ENCODE results near the gene CTXN1. TPM values are rescaled to one million over a fixed set of nuclear protein-coding genes. Genes with fewer than 3 reads are reported as not detected.
"Not testable (repeated sequence)": the region's sequence is repeated elsewhere in the genome, so short reads cannot be mapped to it uniquely, and the experiment has no call there.

CTXN1 gene
- total RNA-seq: not detected

DNA sequence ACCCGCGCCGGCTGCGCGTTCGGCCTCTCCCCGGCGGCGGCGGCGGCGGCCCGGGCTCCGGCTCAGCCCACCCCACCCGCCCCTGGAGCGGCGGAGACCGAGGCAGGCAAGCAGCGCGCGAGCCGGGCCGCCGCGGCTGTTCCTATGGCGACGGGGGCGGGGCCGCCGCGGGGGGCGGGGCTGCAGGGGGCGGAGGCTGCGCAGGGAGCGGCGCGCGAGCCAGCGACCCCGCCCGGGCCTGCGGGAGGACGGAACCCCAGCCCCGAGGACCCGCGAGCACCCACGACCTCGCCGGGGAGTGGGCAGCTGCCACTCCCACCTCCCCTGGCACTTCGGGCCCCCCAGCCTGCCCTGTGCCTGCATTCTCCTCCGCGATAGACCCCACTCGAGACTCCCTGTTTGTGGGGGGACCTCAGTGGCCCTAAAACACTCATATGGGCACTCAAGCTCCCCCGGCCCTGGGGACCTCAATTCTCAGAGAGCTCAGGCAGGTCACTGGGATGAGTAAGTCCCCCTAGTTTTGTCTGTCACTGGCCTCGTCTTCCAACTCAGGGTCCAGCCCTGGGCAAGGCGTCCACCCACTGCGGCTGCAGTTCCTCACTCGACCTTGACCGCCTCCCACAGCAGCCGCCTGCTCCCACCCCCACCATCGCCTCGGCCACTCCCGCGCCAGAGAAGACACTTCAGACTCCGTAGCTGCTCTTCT, at the start of gene CTXN1:
TSS of gene CTXN1 (minus strand) at position 115 of the 706 bp plus-strand sequence. CDS start 597 bp downstream, outside the sequence.
- DNase-seq: peak; percentile 67

DNA sequence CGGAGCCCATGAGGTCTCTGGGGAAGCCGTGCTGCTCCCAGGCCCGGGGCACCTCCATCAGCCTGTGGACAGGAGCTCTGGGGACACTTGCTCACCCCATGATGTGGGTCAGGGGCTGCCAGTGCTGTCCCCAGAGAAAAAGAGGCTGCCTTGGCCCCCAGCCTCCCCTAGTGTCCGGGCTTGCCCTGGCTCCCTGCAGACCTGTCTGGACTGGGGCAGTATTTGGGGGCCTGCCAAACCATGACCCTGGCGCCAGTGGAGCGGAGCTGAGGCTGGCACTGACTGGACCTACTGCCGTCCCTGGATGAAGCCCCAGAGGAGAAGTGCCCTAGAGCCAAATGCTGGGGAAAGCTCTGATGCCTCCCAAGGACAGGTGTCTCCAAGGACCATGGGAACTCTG, 49.1 kb upstream of the CTXN1 start:
- DNase-seq: no peak

DNA sequence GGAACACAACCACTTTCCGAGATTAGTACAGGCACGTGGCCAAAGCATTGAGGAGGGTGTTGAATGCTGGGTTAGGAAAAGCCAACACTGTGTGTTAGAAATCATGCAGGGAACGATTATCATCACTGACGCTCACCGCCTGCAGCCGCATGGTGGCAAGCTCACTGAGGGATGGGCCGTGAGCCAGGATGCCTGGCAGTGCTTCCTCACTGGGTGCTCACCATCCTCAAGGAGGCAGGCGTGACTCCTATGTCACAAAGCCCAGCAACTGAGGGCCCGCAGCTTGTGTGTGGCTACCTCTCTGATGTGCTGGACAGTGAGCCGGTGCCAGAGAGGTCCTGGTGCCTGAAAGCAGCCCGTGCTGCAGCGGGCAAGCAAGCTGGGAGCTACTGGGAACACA, 47.9 kb upstream of the CTXN1 start:
- no peak for DNase-seq

DNA sequence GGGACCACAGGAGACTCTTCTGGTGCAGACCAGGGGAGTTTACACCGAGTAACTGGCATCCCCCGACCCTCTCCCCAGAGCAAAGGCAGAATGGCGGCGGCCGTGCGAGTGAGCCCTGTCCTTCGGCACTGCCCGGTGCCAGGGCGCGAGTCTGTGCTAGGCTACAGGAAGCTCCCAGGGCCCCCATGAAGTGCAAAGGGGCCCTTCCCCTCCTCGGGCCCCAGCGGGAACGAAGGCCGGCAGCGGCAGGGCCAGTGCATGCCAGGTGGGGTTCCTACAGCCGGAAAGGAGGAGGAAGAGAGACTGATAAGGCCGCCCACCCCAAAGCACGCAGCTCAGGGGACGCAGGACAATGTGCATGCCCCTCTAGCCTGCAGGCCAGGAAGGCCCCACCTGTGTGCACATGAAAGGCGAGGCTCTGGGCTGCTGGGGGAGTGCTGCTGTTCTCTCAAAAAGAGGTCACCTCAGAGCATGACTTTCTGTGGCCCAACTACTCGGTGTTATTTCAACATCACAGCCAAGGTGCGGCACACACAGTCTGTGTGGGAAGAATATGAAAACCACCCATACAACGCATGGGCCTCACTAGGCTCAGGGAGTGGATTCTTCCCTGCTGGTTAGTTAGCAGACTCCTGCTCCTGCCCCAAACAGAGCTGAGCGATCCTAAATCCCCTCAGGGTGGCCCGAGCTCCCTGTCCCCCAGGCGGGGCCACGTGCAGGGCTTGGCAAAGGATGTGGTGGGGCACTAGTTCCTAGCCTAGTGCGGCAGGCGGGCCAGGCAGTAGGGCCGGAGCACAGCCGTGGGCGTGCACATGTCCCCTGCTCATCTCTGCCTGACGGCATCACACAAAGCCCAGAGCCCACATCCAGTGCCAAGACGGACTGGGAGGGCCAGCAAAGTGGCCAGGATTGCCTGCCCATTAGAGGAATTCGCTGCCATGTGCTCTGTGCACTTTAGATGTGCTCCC, 45.9 kb upstream of the CTXN1 start:
- no peak for DNase-seq

DNA sequence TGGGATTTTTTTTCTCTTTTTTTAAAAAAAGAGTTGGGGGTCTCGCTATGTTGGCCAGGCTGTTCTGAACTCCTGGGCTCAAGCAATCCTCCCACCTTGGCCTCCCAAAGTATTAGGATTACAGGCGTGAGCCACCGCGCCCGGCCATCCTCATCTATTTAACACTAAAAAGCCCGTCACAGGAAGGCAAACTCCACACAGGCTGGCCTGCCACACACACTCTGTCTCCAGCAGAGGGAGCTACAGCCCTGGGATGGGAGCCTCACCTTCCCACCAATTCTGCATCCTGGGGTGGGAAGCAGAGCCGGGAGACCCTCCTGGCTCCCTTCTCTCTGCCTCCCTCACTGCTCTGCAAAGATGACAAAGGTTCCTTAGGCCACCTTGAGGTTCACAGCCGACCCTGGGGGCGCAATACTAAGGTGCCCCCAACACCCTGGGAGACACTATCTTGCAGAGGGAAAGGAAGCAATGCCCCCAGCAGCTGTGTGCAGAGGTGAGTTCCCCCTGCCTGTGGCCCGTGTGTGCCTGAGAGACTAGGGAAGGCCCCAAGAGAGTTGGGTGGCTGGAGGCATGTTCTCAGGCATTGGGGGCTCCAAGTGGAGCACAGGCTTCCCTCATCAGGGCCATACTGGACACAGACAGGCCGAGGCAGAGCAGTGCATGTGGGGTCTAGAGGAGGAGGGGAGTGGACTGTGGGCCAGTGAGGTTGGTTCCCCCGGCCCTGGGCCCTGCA, 44.9 kb upstream of the CTXN1 start:
- no peak for DNase-seq

DNA sequence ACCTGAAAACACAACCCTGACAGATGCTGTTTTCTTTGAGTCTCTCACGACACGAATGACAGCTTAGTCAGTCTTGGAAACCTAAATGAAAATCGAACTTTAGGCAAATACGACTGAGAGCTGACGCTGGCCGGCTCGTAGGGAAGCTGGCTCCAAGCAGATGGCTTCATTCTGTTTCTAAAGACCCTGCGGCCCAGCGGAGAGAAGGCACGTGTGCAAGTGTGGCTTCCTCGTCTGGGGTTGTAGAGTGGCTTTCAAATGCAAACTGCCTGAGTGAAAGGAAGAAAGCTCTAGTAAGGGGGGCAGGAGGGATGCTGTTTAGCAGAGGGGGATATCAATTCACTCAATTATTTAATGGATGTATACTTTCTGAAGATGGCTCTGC, 43.6 kb upstream of the CTXN1 start:
- DNase-seq: no peak

DNA sequence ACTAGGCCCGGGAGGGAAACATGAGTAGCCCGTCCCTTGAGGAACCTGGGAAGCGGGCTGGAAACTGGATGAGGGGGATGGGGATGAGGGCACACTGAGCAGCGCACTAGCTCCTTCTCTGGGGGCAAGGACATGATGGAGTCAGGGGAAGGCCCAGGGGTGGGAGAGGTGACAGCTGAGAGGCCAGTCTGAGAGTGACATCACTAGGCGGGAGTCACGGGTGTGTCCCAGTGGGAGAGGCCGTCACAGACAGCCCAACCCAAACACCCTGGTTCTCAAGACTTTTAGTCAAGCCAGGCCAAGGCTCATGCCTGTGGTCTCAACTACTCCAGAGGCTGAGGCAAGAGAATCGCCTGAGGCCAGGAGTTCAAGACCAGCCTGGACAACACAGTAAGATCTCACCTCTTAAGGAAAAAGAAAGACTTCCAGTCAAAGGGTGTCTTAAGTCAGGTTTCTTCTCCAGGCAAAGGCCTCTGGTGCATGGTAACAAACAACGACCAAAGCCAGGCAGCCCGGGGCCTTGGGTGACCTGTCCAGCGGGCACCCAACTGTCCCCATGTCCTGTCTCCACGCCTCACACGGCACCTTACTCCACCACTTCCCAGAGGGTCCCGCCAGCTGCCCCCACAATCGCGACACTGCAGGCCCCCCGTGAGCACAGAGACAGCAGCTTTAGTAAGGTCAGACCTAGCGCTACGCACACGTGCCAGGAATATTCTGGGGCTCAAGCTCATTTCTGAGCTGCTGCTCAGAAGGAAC, 43.0 kb upstream of the CTXN1 start:
- DNase-seq: no peak

DNA sequence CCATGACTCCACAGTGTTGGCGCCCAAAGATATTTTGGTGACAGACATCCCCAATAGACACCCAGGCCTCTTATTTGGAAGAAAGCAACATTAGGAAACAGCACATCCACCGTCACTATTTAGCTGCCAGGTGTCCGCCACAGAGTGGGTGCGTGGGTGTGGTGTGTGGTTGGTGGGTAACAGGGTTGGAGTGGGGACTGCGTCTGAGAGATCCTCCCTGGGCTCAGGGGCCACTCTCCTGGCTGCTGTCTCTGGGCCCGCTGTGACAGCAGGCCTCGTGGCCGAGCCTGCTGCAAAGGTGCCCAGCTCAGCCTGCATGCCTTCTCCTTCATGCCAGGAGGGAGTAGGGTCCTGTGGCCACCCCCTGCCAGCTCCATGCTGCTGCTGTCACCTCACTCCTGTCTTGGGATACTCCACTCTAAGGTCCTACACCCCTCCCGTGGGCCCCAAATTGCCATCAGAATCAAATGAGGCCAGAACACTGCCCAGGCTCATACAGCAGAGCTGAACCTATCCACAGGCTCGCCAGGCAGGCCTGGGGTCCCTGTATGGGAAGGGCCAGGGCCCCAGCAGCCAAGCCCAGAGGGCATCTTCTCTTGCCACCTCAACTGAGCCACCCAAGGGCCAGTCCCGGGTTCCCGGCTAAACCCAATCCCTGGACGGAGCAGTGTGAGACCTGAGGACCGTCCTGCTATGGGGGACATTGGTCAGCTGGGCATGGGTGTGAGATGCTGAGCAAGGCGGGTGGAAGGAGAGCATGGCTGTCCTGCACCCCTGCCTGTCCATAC, 42.3 kb upstream of the CTXN1 start:
- no peak for DNase-seq

DNA sequence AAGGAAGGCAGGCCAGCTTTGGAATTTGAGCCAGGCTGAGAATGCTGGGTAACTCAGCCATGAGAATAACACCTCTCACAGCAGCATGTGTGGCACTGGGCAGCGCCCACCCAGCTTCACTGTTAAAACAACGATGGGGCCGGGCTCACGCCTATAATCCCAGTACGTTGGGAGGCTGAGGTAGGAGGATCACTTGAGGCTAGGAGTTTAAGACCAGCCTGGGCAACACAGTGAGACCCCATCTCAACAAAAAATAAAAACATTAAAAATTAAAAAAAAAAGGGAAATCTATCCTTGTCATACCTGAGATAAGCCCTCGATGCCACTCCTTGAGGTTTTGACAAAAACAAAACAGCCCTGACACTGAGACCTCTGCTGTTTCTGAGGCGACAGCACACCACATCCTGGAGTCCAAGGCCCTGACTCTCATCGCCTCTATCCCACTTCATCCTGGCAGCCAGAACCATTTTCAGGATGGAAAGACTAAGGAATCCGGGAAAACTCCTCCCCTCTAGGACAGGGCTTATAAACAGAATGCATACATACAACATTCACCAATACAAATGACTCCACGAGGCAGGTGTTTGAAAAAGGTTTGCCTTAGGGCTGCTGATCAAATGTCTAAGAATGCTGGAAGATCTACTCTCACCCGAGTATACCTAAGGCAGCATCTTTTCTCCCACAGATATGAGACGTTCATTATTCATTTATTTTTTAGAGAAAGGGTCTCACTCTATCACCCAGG, 40.2 kb upstream of the CTXN1 start:
- no peak for DNase-seq

DNA sequence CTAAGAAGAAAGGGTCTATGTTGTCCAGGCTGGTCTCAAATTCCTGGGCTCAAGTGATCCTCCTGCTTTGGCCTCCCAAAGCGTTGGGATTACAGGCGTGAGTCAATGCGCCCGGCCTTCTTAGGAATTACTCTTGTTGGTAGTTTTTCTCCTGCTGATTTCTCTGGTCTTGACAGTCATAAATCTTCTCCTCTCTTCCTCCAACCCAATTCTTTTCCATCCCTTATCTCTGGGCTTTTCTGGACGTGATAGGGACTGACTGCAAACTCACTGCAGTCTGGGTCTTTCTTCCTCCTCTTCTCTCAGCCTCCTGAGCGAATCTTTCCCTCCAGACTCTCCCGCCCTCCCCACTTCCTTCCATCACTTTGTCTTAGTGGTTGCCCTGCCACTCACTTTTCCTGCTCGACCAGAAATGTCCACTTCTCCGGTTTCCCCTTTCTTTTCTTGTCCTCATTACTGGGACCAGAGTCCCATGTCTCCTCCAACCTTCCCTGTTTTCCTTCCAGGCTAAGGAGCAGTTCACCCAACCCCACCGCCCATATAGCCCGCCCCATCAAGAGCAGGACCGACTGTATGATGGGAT, 39.4 kb upstream of the CTXN1 start:
- no peak for DNase-seq

DNA sequence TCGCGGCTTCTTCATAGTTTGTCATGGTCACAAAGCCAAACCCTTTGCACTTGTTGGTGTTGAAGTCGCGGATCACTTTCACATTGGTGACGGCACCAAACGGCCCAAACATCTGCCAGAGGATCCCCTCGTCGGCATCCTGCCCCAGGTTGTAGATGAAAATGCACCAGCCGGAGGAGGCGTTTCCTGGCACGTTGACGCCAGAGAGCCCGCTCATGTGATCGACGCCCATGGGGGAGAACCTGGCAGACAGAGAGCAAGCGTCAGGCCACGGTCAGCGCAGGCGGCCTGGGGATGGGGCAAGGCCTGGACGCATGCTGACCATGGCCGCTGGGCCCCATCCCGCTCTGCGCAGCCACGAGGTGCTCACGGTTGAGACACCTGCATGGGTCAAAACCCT, 37.6 kb upstream of the CTXN1 start:
- no peak for DNase-seq

DNA sequence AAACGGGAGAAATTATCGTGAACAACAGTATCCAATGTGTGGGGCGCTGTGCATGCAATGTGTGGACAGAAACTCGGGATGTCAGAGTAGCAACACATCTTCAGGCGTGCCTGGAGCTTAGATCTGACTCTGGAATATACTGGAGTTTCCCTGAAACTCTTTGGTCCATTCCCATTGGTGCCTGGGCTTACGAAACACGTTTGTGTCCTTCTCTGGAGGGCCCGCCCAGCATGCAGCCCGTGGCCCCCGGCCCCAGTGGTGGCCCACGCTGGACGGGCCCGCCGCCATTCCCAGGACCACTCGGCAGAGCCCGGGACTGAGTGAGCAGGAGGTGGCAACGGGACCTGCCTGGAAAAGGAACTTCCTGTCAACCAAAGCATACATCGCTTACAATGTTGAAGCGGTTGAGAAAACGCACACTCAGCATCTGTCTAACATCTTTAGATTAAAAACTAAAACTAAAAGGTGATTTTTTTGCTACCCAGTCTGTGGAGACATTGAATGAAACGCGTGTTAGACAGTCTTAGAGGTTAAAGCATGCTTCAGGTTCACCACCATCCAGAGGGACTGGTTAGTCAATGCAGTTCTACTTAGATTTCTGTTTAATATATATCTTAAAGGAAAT, 36.8 kb upstream of the CTXN1 start:
- no peak for DNase-seq

DNA sequence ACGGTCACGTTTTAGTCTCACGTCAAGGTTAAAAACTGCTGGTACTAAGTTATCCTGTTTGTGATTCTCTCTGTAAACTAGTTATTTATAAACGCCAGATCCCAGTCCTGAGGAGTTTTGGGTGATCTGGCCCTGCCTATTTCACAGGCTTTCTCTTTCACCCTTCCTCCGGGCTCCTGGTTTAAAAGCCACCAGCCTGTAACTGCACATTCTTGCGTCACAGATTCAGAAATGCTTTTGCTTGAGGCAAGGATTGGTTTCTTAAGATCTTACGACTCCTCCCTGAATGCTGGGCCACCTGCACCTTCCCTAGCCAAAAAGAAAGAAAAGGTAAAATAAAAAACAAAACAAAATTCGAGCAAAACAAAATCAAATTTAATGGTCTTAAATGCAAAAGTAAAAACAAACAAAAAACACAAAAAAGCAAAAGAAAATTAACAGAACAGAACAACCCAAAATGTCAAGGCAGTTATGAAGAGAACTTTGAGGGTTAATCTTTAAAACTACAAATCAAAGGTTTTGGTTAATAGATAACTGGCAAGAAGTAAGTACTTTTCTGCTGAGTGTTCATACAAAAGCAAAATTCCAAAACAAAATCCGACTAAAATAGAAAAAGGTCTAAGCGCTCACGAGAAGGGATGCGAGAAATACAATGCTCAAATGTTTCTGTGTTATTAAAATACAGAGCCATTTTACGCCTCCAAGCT, 36.1 kb upstream of the CTXN1 start:
- no peak for DNase-seq

DNA sequence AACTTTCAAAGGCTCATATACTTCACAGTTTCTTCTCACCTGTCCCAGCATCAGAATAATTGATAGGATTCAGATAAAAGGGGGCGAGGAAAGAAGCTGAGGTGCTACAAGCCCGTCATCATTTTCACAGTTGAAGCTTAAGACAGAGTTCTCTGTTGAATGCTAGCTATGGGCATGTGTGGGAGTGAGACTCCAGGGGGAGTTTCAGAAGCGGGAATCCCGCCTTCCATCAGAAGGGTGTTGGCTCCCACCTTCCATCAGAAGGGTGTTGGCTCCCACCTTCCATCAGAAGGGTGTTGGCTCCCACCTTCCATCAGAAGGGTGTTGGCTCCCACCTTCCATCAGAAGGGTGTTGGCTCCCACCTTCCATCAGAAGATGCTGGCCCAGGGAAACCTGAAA, 35.1 kb upstream of the CTXN1 start:
- not testable (repeated sequence) for DNase-seq

DNA sequence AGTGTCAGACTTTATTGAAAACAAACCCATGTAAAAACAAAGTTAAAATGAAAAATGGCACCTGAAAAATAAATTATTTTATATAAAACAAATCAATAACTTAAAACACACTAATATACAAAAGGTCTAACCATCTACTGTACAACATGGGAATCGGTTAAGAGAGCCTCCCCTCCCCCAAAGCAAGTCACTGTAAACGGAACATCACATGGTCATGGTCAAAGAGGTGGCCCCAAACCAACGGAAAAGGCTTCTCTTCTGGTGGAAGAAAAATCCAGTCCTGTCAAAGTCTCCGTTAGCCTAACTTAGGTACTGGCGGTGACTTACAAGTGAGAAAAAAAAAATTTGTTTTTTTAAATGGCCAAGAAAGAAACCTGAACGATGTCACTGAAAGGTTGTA, 33.3 kb upstream of the CTXN1 start:
- no peak for DNase-seq

DNA sequence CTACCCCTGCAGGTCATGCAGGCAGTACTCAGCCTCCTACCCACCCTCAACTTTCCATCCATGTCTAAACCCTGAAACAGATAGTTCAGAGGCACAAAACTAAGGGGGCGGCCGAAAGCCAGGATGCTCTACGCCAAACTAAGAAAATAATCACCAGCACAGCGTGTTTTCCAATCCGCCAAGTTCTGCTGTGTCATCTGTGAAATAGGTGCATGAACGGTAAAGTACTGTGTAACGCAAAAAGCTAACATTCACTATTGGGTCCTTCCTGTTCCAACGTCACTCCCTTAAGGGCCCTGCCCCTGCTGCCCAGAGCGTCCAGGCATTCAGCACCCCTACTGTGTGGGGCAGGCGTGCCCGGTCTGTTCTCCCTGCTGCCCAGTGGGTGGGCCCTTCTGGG, 29.8 kb upstream of the CTXN1 start:
- DNase-seq: no peak

DNA sequence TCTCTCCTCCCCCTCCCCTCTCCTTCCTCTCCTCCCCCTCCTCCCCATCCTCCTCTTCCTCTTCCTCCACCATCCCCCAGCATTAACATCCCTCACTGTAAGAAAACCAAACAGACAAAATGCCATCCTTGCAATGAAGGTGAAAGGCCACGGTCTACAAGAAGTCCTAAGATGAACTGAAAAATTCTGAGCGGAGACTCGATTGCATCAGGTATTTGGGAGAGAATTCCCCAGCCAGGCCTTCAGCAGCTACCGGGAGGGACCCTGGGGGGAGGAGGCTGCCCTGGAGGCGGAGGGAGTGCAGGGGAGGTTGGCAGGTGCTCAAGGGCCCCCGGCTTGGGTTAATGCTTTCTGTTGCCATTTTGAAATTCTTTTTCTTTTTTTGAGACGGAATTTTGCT, 27.6 kb upstream of the CTXN1 start:
- no peak for DNase-seq

DNA sequence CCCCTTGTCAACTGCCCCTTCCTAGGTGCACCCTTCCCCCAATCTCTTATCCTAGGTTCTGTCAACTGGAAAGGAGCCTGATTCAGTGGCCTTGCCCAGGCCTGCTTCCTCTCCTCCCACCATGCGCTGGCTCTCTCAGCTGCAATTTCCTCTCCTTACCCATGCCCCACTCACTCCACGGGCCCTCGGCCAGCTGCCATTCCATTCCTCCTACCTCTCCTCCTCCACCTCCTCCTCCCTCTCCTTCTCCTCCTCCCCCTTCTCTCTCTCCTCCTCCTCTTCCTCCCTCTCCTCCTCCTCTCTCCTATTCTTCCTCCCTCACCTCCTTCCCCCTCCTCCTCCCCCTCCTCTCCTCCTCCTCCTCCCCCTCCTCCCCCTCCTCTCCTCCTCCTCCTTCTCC, 27.1 kb upstream of the CTXN1 start:
- no peak for DNase-seq

DNA sequence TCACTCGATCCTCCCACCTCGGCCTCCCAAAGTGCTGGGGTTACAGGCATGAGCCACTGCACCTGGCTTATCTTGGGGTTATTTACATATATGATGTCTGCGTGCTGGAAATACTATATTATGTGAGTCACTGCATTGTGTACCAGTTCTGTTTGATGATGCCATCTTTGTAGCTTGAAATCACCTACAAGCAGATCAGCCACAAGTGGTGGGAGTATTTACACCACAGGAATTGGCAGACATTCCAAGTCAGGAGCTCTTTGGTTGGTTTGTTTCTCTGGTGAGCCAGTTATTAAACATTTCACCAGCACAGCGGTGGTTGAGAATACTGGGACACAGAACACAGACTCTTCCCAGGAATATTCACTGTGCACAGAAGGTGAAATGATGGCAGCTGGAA, 22.0 kb upstream of the CTXN1 start:
- no peak for DNase-seq

Data from effector CD4-positive, alpha-beta T cell (primary cell).